Stimulated activated CD4-positive, alpha-beta T cell treated with anti-CD3 and anti-CD28 coated beads, Interleukin-12 subunit alpha, Interleukin-12 subunit beta, amount 100 ng/mL, for 24 hours (primary cell): ENCODE measurements around the gene GNG2.
A peak's percentile ranks its signal among the peaks of the same experiment; 100 is the strongest.

Experiments used
- DNase-seq, 2 experiments: peaks; one replicate each; pipeline ENCODE4 v3.0.0-alpha.2; 2020; ENCODE audit warnings: low read depth in 2 of 2

GNG2 gene

GRCh38 chr14:51939755-51940301 is 79.4 kb downstream of the GNG2 start:
- no peak for DNase-seq

- no peak for DNase-seq
Measured at GRCh38 chr14:51942971-51943370, 82.6 kb downstream of the GNG2 start.

DNA sequence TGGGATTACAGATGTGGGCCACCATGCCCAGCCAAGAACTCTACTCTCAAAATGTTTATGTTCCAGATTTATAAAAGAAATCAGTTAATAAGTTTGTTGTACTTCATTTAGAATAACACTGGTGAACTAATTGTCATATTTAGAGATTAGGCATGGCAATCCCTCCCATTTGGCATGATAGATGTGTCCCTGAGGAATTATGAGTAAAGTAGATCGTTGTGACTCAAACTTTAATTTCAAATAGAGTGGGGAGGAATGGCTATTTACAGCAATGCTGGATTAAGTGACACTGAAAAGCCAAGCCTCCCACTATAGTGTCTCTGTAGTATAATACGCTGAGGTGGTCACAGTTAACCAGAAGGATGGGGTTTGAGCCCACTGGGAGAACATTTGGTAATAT is 89.6 kb downstream of the GNG2 start:
- DNase-seq: no peak

GRCh38 chr14:51951656-51952055 is 91.2 kb downstream of the GNG2 start:
- no peak for DNase-seq

- DNase-seq: no peak
Measured at GRCh38 chr14:51954031-51954430, 93.6 kb downstream of the GNG2 start.

- DNase-seq: no peak
Measured at GRCh38 chr14:51954657-51955056, 94.2 kb downstream of the GNG2 start.

DNA sequence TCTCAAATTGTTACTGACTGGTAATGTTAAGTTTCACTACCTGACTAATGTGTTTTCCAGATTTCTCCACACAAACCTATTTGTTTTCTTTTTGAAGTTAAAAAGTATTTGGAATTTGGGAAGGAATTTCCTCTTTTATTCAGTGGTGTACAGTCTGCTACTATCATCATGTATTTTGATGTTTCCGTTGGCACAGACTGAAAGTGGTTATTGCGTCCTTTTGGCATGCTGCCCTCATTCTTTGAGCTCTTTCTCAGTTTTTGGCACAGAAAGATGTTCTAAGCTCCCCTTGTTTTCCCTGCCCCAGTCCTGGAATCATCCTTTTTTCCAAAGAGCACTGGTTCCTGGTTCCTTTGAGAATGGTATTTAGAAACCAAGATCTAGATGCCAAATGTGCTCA is 97.5 kb downstream of the GNG2 start:
- DNase-seq: no peak

DNA sequence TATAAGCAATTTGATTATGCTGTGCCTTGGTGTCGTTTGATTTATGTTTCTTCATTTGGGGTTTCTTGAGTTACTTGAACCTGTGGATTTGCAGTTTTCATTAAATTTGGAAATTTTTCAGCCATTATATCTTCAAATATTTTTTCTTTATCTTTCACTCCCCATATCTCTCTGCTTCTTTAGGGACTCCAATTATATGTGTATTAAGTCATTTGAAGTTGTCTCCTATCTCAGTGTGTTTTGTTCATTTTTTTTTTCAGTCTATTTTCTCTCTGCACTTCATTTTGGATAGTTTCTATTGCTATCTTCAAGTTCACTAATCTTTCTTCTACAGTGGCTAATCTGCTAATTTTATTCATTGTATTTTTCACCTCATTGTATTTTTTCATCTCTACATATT is 99.5 kb downstream of the GNG2 start:
- no peak for DNase-seq

GRCh38 chr14:51960866-51961265 is 100.5 kb downstream of the GNG2 start:
- DNase-seq: no peak

- no peak for DNase-seq
Measured at GRCh38 chr14:51962711-51963110, 102.3 kb downstream of the GNG2 start.

GRCh38 chr14:51963286-51963685 is 102.9 kb downstream of the GNG2 start:
- DNase-seq: no peak

- DNase-seq: no peak
Measured at GRCh38 chr14:51967521-51967920, 107.1 kb downstream of the GNG2 start.

DNA sequence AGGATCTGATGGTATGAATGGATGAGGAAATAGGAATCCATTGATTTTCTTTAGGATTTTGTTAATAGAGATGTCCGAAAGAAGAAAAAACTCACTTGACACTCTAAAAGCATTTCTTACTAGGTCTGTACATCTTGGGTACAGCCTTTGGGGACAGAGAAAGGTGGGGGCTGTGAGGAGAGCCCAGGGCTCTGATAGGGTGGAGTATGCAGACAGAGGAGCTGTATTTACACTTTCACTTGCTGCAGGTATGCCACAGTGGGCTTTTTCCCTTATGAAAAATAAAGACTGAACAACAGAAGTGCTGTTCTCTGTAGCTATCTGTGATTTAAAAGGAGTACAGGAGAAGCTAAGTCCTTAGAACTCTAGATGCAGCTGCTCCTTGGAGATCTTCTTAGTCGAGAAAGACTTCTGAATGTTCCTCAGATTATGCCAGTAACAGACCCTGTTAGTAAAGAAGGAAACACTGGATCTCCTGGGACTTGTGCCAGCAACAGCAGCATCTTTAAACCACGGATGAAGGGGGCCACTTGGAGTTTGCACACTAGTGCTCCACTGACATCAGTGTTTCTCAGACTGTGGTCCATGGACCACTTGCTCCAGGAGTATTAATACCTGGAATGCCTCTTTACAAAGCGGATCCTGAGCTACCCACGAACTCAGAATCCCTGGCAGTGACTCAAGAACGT is 109.6 kb downstream of the GNG2 start:
- no peak for DNase-seq

DNA sequence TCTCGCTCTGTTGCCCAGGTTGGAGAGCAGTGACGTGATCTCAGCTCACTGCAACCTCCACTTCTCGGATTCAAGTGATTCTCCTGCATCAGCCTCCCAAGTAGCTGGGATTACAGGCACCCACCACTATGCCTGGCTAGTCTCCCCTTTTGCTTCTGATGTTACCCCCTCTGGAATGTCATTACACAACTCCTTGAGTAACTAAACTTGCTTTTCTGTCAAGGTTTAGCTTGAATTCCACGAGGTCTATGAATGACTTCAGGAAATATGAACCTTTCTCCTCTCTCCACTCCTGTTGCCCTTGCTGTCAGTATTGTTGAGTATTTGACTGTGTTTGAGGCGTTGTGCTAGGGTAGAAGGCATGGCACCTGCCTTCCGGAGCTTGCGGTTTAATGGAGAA is 112.2 kb downstream of the GNG2 start:
- no peak for DNase-seq

GRCh38 chr14:51977075-51977474 is 116.7 kb downstream of the GNG2 start:
- DNase-seq: no peak

DNA sequence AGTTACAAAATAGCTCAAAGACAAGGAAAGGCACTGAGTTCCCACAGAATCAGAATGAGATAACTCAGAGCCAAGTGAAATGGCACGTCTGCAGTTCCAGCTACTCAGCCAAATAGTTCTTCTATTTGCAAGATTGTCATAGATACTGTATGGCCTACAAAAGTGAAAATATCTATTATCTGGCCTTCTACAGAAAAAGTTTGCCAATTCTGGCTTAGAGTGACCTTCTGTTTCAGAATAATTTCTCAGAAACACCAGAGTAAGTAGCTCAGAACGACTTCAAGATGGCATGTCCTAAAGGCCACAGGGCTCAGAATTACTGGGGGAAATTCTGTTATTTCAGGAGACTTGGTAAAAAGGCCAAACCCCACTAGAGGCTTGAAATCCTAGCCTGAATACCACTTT is 118.3 kb downstream of the GNG2 start:
- DNase-seq: no peak

DNA sequence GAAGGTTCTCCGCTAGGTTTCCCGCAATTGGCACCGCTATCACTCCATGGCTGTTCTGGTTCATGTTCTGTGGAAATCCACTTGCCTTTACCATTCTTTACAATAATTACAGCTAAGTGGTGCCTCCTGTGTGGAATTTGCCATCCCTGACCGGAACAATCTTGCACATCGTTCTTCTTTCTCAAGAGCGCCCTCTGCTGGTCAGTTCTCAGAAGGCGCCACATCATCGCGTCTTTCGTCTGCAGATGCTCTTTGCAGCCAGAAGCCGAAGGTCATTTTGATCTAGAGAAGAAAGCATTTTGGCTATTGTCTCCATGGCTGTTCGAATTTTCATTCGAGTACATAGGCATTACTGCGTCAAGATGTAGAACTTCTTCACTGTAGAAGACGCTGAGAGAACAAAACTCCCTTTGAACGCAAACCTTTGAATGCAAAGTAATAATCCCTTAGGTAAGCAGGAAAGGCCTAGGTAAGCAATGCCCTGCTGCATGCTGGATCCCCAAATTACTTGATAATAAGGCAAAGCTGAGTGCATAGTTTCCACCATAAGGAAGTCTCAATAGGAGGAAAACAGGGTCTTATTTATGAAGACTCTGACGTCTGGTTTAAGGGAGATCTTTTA is 118.8 kb downstream of the GNG2 start:
- DNase-seq: peak; percentile 70 to 83

- DNase-seq: no peak
Measured at GRCh38 chr14:51981218-51981854, 120.9 kb downstream of the GNG2 start.

DNA sequence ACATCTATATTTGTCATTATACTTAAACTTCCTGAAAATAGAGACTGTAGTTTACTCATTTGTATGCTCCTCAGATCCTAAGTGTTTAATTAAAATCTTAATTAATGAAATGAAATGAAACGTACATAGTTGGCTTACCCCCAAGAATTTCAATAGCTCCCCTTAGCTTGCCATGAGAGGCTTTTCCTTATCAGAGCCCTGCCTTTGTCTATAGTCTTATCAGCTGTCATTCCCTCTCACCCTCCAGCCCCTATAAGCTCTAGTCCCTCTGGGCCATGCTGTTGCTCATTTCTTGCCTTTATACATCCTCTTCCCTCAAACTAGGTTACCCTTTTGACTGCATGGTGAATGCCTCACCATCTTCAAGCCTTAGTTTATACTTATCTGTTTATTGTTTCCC is 127.8 kb downstream of the GNG2 start:
- no peak for DNase-seq

- peak; percentile 81 to 89 for DNase-seq
Measured at GRCh38 chr14:51989293-51990234, 129.2 kb downstream of the GNG2 start, which contains the start of gene RTRAF. TSS of gene RTRAF (plus strand) at chr14:51989546. CDS start at chr14:51989640, 94 bp downstream.

DNA sequence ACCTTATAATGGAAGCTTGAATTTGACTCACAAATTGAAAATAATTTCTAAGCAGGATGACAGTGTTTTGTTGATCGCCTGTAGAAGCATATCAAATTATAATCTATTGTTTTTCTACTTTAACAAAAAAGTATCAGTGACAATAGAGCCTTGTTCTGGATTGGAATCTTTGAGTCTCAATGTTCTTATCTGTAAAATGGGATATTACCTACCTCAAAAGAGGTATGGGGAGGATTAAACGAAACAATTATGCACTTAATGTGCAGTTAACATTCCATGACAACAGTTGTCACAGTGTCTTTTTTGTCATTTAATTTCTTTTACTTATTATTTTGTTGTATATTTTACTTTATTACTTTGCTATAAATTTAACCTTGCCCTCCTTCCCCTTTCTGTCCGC is 130.1 kb downstream of the GNG2 start:
- DNase-seq: no peak
